GM21447 (cell line): ENCODE measurements around the gene PRR22.
"Not testable (repeated sequence)": the region's sequence is repeated elsewhere in the genome, so short reads cannot be mapped to it uniquely, and the experiment has no call there.

Experiments
- ATAC-seq: cut with Tn5 transposase; IDR thresholded peaks from one replicate; pipeline ENCODE4 v1.9.1; 2021; ENCODE audit not compliant: unreplicated experiment

The PRR22 gene

GRCh38 chr19:5792224-5792623 is 7.7 kb upstream of the PRR22 start:
- ATAC-seq: no peak

GRCh38 chr19:5790559-5791520 is 6.3 kb upstream of the PRR22 start, which contains the start of gene DUS3L:
DUS3L (minus strand) TSS chr19:5791163; CDS start chr19:5791141, 22 bp downstream.
- ATAC-seq: peak; percentile 83

- no peak for ATAC-seq
These were observed 5.5 kb upstream of the PRR22 start for GRCh38 chr19:5789886-5790558.

GRCh38 chr19:5789351-5789761 is 4.8 kb upstream of the PRR22 start:
- no peak for ATAC-seq

GRCh38 chr19:5788422-5788821 is 3.9 kb upstream of the PRR22 start:
- ATAC-seq: no peak

GRCh38 chr19:5787409-5788182 is 3.0 kb upstream of the PRR22 start:
- no peak for ATAC-seq

- no peak for ATAC-seq
These were observed 2.3 kb upstream of the PRR22 start for GRCh38 chr19:5786593-5787408.

- ATAC-seq: no peak
These were observed 877 bp upstream of the PRR22 start for GRCh38 chr19:5785423-5785822.

- no peak for ATAC-seq
These were observed 1.3 kb downstream of the PRR22 start for GRCh38 chr19:5782945-5783919.

- no peak for ATAC-seq
These were observed 2.2 kb downstream of the PRR22 start for GRCh38 chr19:5782322-5782721.

GRCh38 chr19:5780916-5781315 is 3.6 kb downstream of the PRR22 start:
- ATAC-seq: not testable (repeated sequence)

- no peak for ATAC-seq
These were observed 6.1 kb downstream of the PRR22 start for GRCh38 chr19:5778402-5778801.

GRCh38 chr19:5775668-5776309 is 8.8 kb downstream of the PRR22 start:
- ATAC-seq: no peak

GRCh38 chr19:5774921-5775320 is 9.6 kb downstream of the PRR22 start:
- ATAC-seq: no peak

- ATAC-seq: no peak
These were observed 11.3 kb downstream of the PRR22 start for GRCh38 chr19:5773276-5773675.

GRCh38 chr19:5772416-5772815 is 12.1 kb downstream of the PRR22 start:
- no peak for ATAC-seq

GRCh38 chr19:5767949-5768348 is 16.6 kb downstream of the PRR22 start:
- no peak for ATAC-seq

GRCh38 chr19:5765220-5765619 is 19.3 kb downstream of the PRR22 start:
- no peak for ATAC-seq
